HG03025 (cell line): ENCODE data around the gene HOXB5.

Source experiments
- ATAC-seq: cut with Tn5 transposase; IDR thresholded peaks from one replicate; pipeline ENCODE4 v1.9.1; 2021; ENCODE audit warnings: mild to moderate bottlenecking, moderate library complexity; ENCODE audit not compliant: unreplicated experiment, low FRiP score

The HOXB5 gene

GRCh38 chr17:48577330-48577945, 16.1 kb downstream of the HOXB5 start:
- no peak for ATAC-seq

- no peak for ATAC-seq
These were observed 16.9 kb downstream of the HOXB5 start for GRCh38 chr17:48576479-48577309.

GRCh38 chr17:48575673-48576478, 17.7 kb downstream of the HOXB5 start:
- no peak for ATAC-seq

GRCh38 chr17:48575066-48575582, 18.5 kb downstream of the HOXB5 start:
- ATAC-seq = no peak

- no peak for ATAC-seq
These were observed 19.0 kb downstream of the HOXB5 start for GRCh38 chr17:48574505-48575065.

- ATAC-seq = no peak
These were observed 21.7 kb downstream of the HOXB5 start for GRCh38 chr17:48571826-48572417.

- ATAC-seq = no peak
These were observed 22.4 kb downstream of the HOXB5 start for GRCh38 chr17:48571024-48571818.

GRCh38 chr17:48570325-48571023, 23.1 kb downstream of the HOXB5 start:
- ATAC-seq = no peak

GRCh38 chr17:48569674-48570324, 23.8 kb downstream of the HOXB5 start:
- no peak for ATAC-seq

- no peak for ATAC-seq
These were observed 24.4 kb downstream of the HOXB5 start for GRCh38 chr17:48569240-48569582.

- no peak for ATAC-seq
These were observed 24.9 kb downstream of the HOXB5 start for GRCh38 chr17:48568499-48569239.

- no peak for ATAC-seq
These were observed 25.8 kb downstream of the HOXB5 start for GRCh38 chr17:48567646-48568354.

GRCh38 chr17:48567209-48567608, 26.4 kb downstream of the HOXB5 start:
- ATAC-seq = no peak

- no peak for ATAC-seq
These were observed 26.9 kb downstream of the HOXB5 start for GRCh38 chr17:48566717-48567116.

GRCh38 chr17:48565925-48566710, 27.5 kb downstream of the HOXB5 start:
- ATAC-seq = no peak

GRCh38 chr17:48565022-48565554, 28.5 kb downstream of the HOXB5 start:
- no peak for ATAC-seq
